Skeletal muscle satellite cell (primary cell): ENCODE measurements around the gene KCNK1.

Source experiments
- H3K27me3 ChIP-seq: 2 replicates; pipeline ENCODE4 v1.7.0; 2013; ENCODE audit warnings: low read length; ENCODE audit not compliant: control insufficient read depth, insufficient read depth
- H3K36me3 ChIP-seq: 2 replicates; pipeline ENCODE4 v1.7.0; 2013; ENCODE audit warnings: mild to moderate bottlenecking, control low read depth, low read length; ENCODE audit not compliant: insufficient read depth
- H3K4me1 ChIP-seq: 2 replicates; pipeline ENCODE4 v1.7.0; 2013; ENCODE audit warnings: low read length; ENCODE audit not compliant: control insufficient read depth, insufficient read depth
- H3K4me2 ChIP-seq: 2 replicates; pipeline ENCODE4 v1.7.0; 2013; ENCODE audit warnings: mild to moderate bottlenecking, low read length
- H3K4me3 ChIP-seq: 2 replicates; pipeline ENCODE4 v1.7.0; 2013; ENCODE audit warnings: low read length
- H3K9ac ChIP-seq: 2 replicates; pipeline ENCODE4 v1.7.0; 2013; ENCODE audit warnings: mild to moderate bottlenecking, low read depth, low read length, moderate library complexity
- H3K9me3 ChIP-seq: replicated peaks from 2 replicates; pipeline ENCODE4 v1.7.0; 2013; ENCODE audit warnings: mild to moderate bottlenecking, control low read depth, low read length

Gene KCNK1

GRCh38 chr1:233625510-233625981 is 11.6 kb downstream of the KCNK1 start:
- H3K9ac ChIP-seq: no peak overlapping the region
- no peaks in the 10 kb centered on the region for H3K9me3 ChIP-seq
- no peaks in the 10 kb centered on the region for H3K27me3 ChIP-seq
- H3K4me1 ChIP-seq: no peaks in the 10 kb centered on the region
- H3K4me3 ChIP-seq: no peak overlapping the region
- no peaks in the 10 kb centered on the region for H3K36me3 ChIP-seq
- no peak overlapping the region for H3K4me2 ChIP-seq

DNA sequence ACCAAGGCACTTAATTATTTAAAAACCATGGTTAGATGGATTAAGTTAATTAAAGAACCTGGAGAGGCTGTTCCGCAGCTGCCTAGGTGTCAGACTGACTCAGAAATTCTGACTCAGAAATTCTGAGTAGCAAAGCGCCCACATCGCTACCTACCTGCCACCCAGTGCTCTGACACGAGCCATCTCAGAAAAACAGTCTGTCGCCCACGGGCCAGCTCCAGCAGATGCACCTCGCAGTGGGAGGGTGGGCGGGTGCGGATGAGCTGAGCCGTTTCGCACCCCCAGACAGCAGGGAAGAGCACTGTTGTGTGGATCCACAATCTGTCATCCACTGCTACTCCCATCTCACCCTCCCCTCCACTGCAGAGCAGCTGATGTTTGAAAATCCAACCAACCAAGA is 13.5 kb downstream of the KCNK1 start:
- Histone ChIP-seq H3K4me3 (no peak overlapping the region), H3K9me3 (no peaks in the 10 kb centered on the region), H3K9ac (no peak overlapping the region), H3K4me1 (no peaks in the 10 kb centered on the region), H3K4me2 (no peak overlapping the region), H3K36me3 (no peaks in the 10 kb centered on the region), H3K27me3 (no peaks in the 10 kb centered on the region)

DNA sequence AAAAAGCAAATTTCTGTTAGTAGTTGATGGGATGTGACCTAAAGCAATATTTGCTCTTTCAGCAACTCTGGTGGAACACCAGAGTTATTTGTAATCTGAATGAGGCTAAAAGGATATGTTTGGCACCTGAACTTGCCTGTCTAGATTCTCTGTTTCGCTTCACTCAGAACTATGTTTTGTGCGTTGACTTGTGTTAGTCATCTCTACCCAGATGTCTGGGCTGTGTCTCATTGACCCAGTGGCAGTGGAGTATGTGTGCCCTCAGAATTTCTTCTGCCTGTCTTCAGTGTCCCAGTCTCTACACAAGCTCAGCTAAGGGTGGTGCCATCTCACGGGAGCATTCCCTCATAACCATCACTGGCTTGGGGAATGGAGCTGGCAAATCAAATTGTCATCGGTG is 13.9 kb downstream of the KCNK1 start:
- no peaks in the 10 kb centered on the region for H3K27me3 ChIP-seq
- no peak overlapping the region for H3K4me3 ChIP-seq
- H3K36me3 ChIP-seq: no peaks in the 10 kb centered on the region
- H3K4me1 ChIP-seq: no peaks in the 10 kb centered on the region
- H3K9me3 ChIP-seq: no peaks in the 10 kb centered on the region
- no peak overlapping the region for H3K9ac ChIP-seq
- H3K4me2 ChIP-seq: no peak overlapping the region

GRCh38 chr1:233629305-233629935 is 15.5 kb downstream of the KCNK1 start:
- Histone ChIP-seq H3K9ac (no peak overlapping the region), H3K4me2 (no peak overlapping the region), H3K9me3 (no peaks in the 10 kb centered on the region), H3K27me3 (no peaks in the 10 kb centered on the region), H3K4me1 (no peaks in the 10 kb centered on the region), H3K4me3 (no peak overlapping the region), H3K36me3 (no peaks in the 10 kb centered on the region)

GRCh38 chr1:233631810-233632405 is 18.0 kb downstream of the KCNK1 start:
- no peaks in the 10 kb centered on the region for H3K9me3 ChIP-seq
- no peak overlapping the region for H3K4me2 ChIP-seq
- H3K4me3 ChIP-seq: no peak overlapping the region
- peaks cover 8% of the 10 kb centered on the region for H3K4me1 ChIP-seq
- no peaks in the 10 kb centered on the region for H3K36me3 ChIP-seq
- H3K27me3 ChIP-seq: no peaks in the 10 kb centered on the region
- no peak overlapping the region for H3K9ac ChIP-seq

DNA sequence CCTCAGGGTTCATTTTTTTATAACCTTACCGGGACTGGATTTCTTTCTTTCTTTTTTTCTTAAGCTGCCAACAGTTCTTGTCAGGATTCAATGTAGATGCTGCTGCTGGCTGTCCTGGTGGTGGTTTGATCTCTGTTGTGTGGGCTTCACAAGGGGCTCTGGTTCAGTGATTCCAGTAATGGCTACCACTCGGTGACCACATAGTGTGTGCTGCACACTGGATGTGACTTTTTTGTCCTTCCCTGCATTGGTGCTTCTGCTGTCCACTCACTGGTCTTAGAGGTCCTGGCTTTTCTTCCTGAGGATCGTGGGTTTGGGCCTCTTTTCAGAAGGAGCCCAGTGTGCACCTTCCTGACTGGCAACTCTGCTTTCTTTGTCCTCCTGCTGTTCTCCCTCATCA is 18.5 kb downstream of the KCNK1 start:
- H3K9ac ChIP-seq: no peak overlapping the region
- no peaks in the 10 kb centered on the region for H3K27me3 ChIP-seq
- H3K4me3 ChIP-seq: no peak overlapping the region
- H3K4me2 ChIP-seq: no peak overlapping the region
- no peaks in the 10 kb centered on the region for H3K9me3 ChIP-seq
- no peaks in the 10 kb centered on the region for H3K36me3 ChIP-seq
- peaks cover 8% of the 10 kb centered on the region for H3K4me1 ChIP-seq

GRCh38 chr1:233635765-233636502 is 22.0 kb downstream of the KCNK1 start:
- peak overlapping the region; percentile 45 for H3K4me2 ChIP-seq
- H3K9ac ChIP-seq: no peak overlapping the region
- no peaks in the 10 kb centered on the region for H3K36me3 ChIP-seq
- no peaks in the 10 kb centered on the region for H3K27me3 ChIP-seq
- no peak overlapping the region for H3K4me3 ChIP-seq
- H3K9me3 ChIP-seq: no peaks in the 10 kb centered on the region
- peaks cover 8% of the 10 kb centered on the region for H3K4me1 ChIP-seq

- Histone ChIP-seq H3K9me3 (no peaks in the 10 kb centered on the region), H3K4me1 (peaks cover 8% of the 10 kb centered on the region), H3K27me3 (no peaks in the 10 kb centered on the region), H3K36me3 (no peaks in the 10 kb centered on the region), H3K9ac (no peak overlapping the region), H3K4me3 (no peak overlapping the region), H3K4me2 (peak overlapping the region; percentile 45)
Observed at GRCh38 chr1:233636503-233636877, 22.6 kb downstream of the KCNK1 start.

- Histone ChIP-seq H3K4me2 (no peak overlapping the region), H3K4me1 (peaks cover 8% of the 10 kb centered on the region), H3K27me3 (no peaks in the 10 kb centered on the region), H3K9ac (no peak overlapping the region), H3K9me3 (no peaks in the 10 kb centered on the region), H3K36me3 (no peaks in the 10 kb centered on the region), H3K4me3 (no peak overlapping the region)
Observed at GRCh38 chr1:233638513-233638912, 24.6 kb downstream of the KCNK1 start.

DNA sequence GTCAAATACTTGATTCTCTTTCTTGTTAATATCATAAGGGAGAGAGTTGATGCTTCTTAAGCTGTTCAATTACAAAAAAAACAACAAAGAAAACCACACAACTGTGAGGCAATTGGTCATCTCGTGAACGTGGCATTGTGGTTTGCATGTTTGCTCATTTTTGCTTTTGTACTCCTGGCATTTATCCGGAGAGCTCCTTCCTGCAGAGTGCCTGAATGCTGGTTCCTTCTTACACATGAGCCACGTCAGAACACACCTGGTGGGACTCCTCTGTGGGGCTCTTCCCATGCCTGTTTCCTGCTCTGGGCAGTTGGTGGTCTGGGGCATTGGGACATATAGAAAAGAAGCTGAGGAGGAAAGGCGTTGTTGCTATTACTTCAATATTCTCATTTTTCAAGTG is 25.7 kb downstream of the KCNK1 start:
- Histone ChIP-seq H3K36me3 (no peaks in the 10 kb centered on the region), H3K4me3 (no peak overlapping the region), H3K27me3 (no peaks in the 10 kb centered on the region), H3K4me1 (peaks cover 8% of the 10 kb centered on the region), H3K4me2 (no peak overlapping the region), H3K9me3 (no peaks in the 10 kb centered on the region), H3K9ac (no peak overlapping the region)

DNA sequence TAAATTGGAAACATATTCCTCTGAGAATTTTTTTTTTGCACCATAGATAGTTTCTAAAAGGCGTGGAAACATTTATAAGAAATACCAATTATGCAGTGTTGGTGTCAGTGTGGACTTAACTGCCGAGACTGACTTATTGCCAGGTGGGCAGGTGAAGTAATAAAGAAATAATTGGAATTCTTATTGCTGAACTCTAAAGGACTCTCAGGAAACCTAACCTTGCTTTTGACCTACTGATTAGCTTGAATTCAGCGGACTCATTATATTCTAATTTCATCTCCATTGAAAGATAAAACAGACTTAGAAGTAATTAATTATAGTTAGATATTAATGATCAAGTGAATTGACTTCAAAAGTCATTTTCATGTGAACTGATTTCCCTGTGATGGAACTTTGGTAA is 26.3 kb downstream of the KCNK1 start:
- H3K9me3 ChIP-seq: no peaks in the 10 kb centered on the region
- peaks cover 8% of the 10 kb centered on the region for H3K4me1 ChIP-seq
- H3K4me2 ChIP-seq: no peak overlapping the region
- H3K9ac ChIP-seq: no peak overlapping the region
- no peaks in the 10 kb centered on the region for H3K27me3 ChIP-seq
- no peak overlapping the region for H3K4me3 ChIP-seq
- H3K36me3 ChIP-seq: no peaks in the 10 kb centered on the region
